Urothelium cell line (cell line): ENCODE data around the gene NUDT9.

Experiments
- DNase-seq: peaks from one replicate; pipeline ENCODE4 v3.0.0; 2011; ENCODE audit warnings: low spot score, mixed read lengths
- FAIRE-seq: peaks from 2 replicates; lab custom pipeline; 2011; peaks lifted over from hg19 to GRCh38; lab: Jason Lieb, UNC

Gene NUDT9

GRCh38 chr4:87502580-87503238 is 80.3 kb downstream of the NUDT9 start:
- FAIRE-seq (no peak), DNase-seq (no peak)

- no peak for FAIRE-seq
- DNase-seq = no peak
Measured at GRCh38 chr4:87505862-87506261, 83.5 kb downstream of the NUDT9 start.

GRCh38 chr4:87506974-87507701 is 84.8 kb downstream of the NUDT9 start:
- FAIRE-seq (no peak), DNase-seq (no peak)
